ENCODE results near the gene SNRNP200. TPM values are rescaled to one million over a fixed set of nuclear protein-coding genes. Genes with fewer than 3 reads are reported as not detected.
A peak's percentile ranks its signal among the peaks of the same experiment; 100 is the strongest.

SNRNP200 gene
- total RNA-seq, 4 donors from 2014 or later: 85.3 to 123 (median 104) TPM

DNA sequence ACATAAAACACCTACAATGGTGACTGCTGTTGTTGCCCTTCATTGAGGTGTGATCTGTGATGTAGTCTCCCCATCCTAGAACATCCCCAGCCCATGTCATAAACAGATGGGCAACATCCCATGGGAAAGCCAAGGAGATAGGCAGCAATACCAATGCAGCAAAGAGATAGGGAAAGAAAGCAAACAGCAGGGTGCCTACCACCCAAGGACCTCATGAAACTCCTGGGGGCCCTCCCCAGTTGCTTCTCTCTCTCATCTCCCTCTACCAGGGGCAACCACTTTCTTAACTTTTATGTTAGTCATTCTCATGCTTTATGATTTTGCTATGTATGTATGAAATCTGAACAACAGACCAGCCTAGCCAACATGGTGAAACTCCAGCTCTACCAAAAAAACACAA, 11.7 kb upstream of the SNRNP200 start:
- TF ChIP-seq, protein P1, sequence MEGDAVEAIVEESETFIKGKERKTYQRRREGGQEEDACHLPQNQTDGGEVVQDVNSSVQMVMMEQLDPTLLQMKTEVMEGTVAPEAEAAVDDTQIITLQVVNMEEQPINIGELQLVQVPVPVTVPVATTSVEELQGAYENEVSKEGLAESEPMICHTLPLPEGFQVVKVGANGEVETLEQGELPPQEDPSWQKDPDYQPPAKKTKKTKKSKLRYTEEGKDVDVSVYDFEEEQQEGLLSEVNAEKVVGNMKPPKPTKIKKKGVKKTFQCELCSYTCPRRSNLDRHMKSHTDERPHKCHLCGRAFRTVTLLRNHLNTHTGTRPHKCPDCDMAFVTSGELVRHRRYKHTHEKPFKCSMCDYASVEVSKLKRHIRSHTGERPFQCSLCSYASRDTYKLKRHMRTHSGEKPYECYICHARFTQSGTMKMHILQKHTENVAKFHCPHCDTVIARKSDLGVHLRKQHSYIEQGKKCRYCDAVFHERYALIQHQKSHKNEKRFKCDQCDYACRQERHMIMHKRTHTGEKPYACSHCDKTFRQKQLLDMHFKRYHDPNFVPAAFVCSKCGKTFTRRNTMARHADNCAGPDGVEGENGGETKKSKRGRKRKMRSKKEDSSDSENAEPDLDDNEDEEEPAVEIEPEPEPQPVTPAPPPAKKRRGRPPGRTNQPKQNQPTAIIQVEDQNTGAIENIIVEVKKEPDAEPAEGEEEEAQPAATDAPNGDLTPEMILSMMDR (IDR thresholded peaks at IDR 0.05): no peak
- TF ChIP-seq POLR2A (IDR thresholded peaks at IDR 0.05): no peak
- Histone ChIP-seq H3K4me3 (replicated peaks in 1 of 3) (no peak overlapping the region), H3K9me3 (no peaks in the 10 kb centered on the region), H3K4me1 (peaks cover 0 to 9% of the 10 kb centered on the region in 2 donors), H3K27me3 (no peaks in the 10 kb centered on the region), H3K36me3 (no peaks in the 10 kb centered on the region), H3K27ac (no peak overlapping the region)
- intact Hi-C loops (cut with DNase I): no loop called here
- no peak for DNase-seq

GRCh38 chr2:96315400-96316071, 10.2 kb upstream of the SNRNP200 start:
- WGBS, 2 donors: 56 to 63% methylated on average over 7 of the region's 7 CpGs
- TF ChIP-seq, protein P1 (IDR thresholded peaks at IDR 0.05): no peak
- no peak for TF ChIP-seq POLR2A (IDR thresholded peaks at IDR 0.05)
- no peaks in the 10 kb centered on the region for H3K27me3 ChIP-seq
- H3K36me3 ChIP-seq: no peaks in the 10 kb centered on the region
- intact Hi-C loops (cut with DNase I): no loop called here
- no peak overlapping the region for H3K4me3 ChIP-seq (replicated peaks in 1 of 3)
- H3K4me1 ChIP-seq: no peaks in the 10 kb centered on the region
- no peaks in the 10 kb centered on the region for H3K9me3 ChIP-seq
- H3K27ac ChIP-seq: no peak overlapping the region
- no peak for DNase-seq

GRCh38 chr2:96315005-96315399, 9.7 kb upstream of the SNRNP200 start:
- TF ChIP-seq POLR2A (IDR thresholded peaks at IDR 0.05): no peak
- TF ChIP-seq, protein P1 (IDR thresholded peaks at IDR 0.05): no peak
- H3K4me1 ChIP-seq: no peaks in the 10 kb centered on the region
- no peak overlapping the region for H3K4me3 ChIP-seq (replicated peaks in 1 of 3)
- intact Hi-C loops (cut with DNase I): no loop called here
- H3K27ac ChIP-seq: no peak overlapping the region
- no peaks in the 10 kb centered on the region for H3K27me3 ChIP-seq
- no peaks in the 10 kb centered on the region for H3K36me3 ChIP-seq
- 81 to 89% methylated on average over 3 of the region's 3 CpGs for WGBS, 2 donors
- no peak for DNase-seq
- no peaks in the 10 kb centered on the region for H3K9me3 ChIP-seq

DNA sequence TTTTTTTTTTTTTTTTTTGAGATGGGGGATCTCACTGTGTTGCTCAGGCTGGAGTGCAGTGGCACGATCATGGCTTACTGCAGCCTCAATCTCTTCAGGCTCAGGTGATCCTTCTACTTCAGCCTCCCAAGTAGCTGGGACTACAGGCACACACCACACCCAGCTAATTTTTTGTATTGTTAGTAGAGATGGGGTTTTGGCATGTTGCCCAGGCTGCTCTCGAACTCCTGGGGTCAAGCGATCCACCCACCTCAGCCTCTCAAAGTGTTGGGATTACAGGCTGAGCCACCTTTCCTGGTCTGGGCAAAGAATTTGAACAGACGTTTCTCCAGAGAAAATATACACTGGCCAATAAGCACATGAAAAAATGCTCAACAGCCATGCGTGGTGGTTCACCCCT, 2.9 kb upstream of the SNRNP200 start:
- Histone ChIP-seq H3K9me3 (no peaks in the 10 kb centered on the region), H3K36me3 (peaks cover 1 to 2% of the 10 kb centered on the region in 2 donors), H3K4me3 (replicated peaks in 1 of 3) (no peak overlapping the region), H3K27ac (no peak overlapping the region), H3K4me1 (peaks cover 7 to 14% of the 10 kb centered on the region in 2 donors), H3K27me3 (no peaks in the 10 kb centered on the region)
- TF ChIP-seq POLR2A (IDR thresholded peaks at IDR 0.05): no peak
- TF ChIP-seq, protein P1 (IDR thresholded peaks at IDR 0.05): no peak
- intact Hi-C loops (cut with DNase I): no loop called here
- 57 to 60% methylated on average over 5 of the region's 5 CpGs for WGBS, 2 donors
- no peak for DNase-seq

DNA sequence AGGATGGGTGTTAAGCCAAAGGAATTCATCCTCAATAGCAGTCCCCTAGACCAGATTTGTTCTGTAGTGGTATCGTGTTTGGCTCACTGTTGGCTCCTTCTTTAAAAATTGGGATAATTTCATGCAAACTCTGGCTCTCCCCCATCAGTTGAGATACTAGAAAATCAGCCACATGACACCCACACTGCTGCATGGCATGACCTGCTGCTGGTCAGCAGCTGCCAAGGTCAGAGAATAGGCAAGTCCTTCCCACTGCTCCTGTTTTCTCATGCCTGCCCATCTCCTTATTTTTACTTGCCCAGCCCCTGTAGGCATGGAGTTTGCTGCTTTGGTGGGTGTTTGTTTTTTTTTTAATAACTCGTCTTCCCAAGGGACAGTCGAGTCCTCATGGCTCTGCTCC, 1.0 kb upstream of the SNRNP200 start:
- Histone ChIP-seq H3K4me1 (peaks cover 7 to 14% of the 10 kb centered on the region in 2 donors), H3K36me3 (peaks cover 20 to 21% of the 10 kb centered on the region in 2 donors), H3K4me3 (replicated peaks in 1 of 3) (peak overlapping the region in 1 of 3 donors; percentile 80), H3K27ac (no peak overlapping the region), H3K9me3 (no peaks in the 10 kb centered on the region), H3K27me3 (no peaks in the 10 kb centered on the region)
- no peak for TF ChIP-seq POLR2A (IDR thresholded peaks at IDR 0.05)
- TF ChIP-seq, protein P1 (IDR thresholded peaks at IDR 0.05): no peak
- DNase-seq: no peak
- 84 to 87% methylated on average over 3 of the region's 3 CpGs for WGBS, 2 donors
- intact Hi-C loops (cut with DNase I): no loop called here
